PFSK-1 (cell line): ENCODE measurements around the gene CELSR1.

Experiments
- FOXP2 ChIP-seq: optimal IDR thresholded peaks from 2 replicates; pipeline ENCODE3; 2011; ENCODE audit warnings: borderline replicate concordance, control low read depth, inconsistent platforms; ENCODE audit not compliant: insufficient read depth; ENCODE audit errors: extremely low read length, extremely low read depth
- POLR2AphosphoS5 ChIP-seq: IDR thresholded peaks from 2 replicates; pipeline ENCODE4 v1.6.1; 2012; ENCODE audit warnings: low read depth, mild to moderate bottlenecking, control low read depth, low read length, moderate library complexity
- SIN3A ChIP-seq: IDR thresholded peaks from 2 replicates; pipeline ENCODE4 v1.6.1; 2012; ENCODE audit warnings: mild to moderate bottlenecking, low read length, moderate library complexity, borderline replicate concordance; ENCODE audit not compliant: insufficient read depth
- TAF1 ChIP-seq: IDR thresholded peaks from 2 replicates; pipeline ENCODE4 v1.6.1; 2012; ENCODE audit warnings: low read length, control low read depth, borderline replicate concordance; ENCODE audit not compliant: insufficient read depth
- TF ChIP-seq, protein P1 (sequence below), 2 experiments: IDR thresholded peaks; 2 replicates each; pipeline versions ENCODE4 v1.6.1 to v1.8.0; 2011 to 2012; ENCODE audit warnings: low read depth in 2 of 2, low read length in 2 of 2, control low read depth in 1 of 2, inconsistent platforms in 1 of 2, mild to moderate bottlenecking in 1 of 2, moderate library complexity in 1 of 2; ENCODE audit not compliant: insufficient read depth in 1 of 2

DNA sequence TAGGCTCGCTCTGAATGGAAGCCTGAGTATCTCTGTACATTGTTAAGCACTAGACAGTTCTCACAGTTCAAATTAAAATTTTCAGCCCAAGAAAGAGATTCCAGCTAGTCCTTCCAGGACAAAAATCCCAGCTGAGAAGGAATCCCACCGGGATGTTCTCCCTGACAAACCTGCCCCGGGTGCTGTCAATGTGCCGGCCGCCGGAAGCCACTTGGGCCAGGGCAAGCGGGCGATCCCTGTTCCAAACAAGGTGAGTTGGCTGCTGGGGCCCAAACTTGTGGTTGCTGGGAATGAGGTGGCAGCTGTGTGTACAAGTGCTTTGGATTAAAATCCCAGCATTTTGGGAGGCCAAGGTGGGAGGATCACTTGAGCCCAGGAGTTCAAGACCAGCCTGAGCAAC is 225.4 kb downstream of the CELSR1 start:
- TF ChIP-seq, protein P1, sequence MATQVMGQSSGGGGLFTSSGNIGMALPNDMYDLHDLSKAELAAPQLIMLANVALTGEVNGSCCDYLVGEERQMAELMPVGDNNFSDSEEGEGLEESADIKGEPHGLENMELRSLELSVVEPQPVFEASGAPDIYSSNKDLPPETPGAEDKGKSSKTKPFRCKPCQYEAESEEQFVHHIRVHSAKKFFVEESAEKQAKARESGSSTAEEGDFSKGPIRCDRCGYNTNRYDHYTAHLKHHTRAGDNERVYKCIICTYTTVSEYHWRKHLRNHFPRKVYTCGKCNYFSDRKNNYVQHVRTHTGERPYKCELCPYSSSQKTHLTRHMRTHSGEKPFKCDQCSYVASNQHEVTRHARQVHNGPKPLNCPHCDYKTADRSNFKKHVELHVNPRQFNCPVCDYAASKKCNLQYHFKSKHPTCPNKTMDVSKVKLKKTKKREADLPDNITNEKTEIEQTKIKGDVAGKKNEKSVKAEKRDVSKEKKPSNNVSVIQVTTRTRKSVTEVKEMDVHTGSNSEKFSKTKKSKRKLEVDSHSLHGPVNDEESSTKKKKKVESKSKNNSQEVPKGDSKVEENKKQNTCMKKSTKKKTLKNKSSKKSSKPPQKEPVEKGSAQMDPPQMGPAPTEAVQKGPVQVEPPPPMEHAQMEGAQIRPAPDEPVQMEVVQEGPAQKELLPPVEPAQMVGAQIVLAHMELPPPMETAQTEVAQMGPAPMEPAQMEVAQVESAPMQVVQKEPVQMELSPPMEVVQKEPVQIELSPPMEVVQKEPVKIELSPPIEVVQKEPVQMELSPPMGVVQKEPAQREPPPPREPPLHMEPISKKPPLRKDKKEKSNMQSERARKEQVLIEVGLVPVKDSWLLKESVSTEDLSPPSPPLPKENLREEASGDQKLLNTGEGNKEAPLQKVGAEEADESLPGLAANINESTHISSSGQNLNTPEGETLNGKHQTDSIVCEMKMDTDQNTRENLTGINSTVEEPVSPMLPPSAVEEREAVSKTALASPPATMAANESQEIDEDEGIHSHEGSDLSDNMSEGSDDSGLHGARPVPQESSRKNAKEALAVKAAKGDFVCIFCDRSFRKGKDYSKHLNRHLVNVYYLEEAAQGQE (IDR thresholded peaks at IDR 0.05; ENCODE audit: insufficient read depth in 1 of 2, low read depth in 2 of 2, low read length in 2 of 2): no peak
- TF ChIP-seq POLR2AphosphoS5 (no peak), SIN3A (no peak), FOXP2 (no peak), TAF1 (no peak)
